Lung (tissue), 12 donors: Measurements from ENCODE around the gene ACSL5. TPM values are rescaled to one million over a fixed set of nuclear protein-coding genes. Genes with fewer than 3 reads are reported as not detected.

ENCODE experiments used
- ATAC-seq: fragments of 200-7000 bp; cut with Tn5 transposase; one replicate; pipeline ENCODE4 v1.9.1; 2020; ENCODE audit warnings: moderate number of reproducible peaks; ENCODE audit not compliant: insufficient read depth, low FRiP score
- DNase-seq, 3 donors: peaks; one replicate each; pipeline ENCODE4 v3.0.0-alpha.2; 2013 to 2017
- H3K27ac ChIP-seq, 2 donors: one replicate each; pipeline ENCODE4 v1.5.1; 2013; ENCODE audit warnings: mild to moderate bottlenecking in 2 of 2, moderate library complexity in 2 of 2, control low read depth in 1 of 2, inconsistent platforms in 1 of 2, low read depth in 1 of 2, low read length in 1 of 2
- H3K27me3 ChIP-seq, 3 donors: one replicate each; pipeline ENCODE4 v1.5.1; 2013; ENCODE audit warnings: low read length in 2 of 3; ENCODE audit not compliant: control insufficient read depth in 3 of 3, insufficient read depth in 3 of 3
- H3K36me3 ChIP-seq, 4 donors: one replicate each; pipeline ENCODE4 v1.5.1; 2013; ENCODE audit warnings: low read length in 4 of 4, mild to moderate bottlenecking in 1 of 4, moderate library complexity in 1 of 4; ENCODE audit not compliant: control insufficient read depth in 4 of 4, insufficient read depth in 4 of 4
- H3K4me1 ChIP-seq, 5 donors: one replicate each; pipeline ENCODE4 v1.5.1; 2013; ENCODE audit warnings: low read length in 5 of 5, mild to moderate bottlenecking in 2 of 5, moderate library complexity in 1 of 5; ENCODE audit not compliant: control insufficient read depth in 5 of 5, insufficient read depth in 5 of 5
- H3K4me3 ChIP-seq: one replicate; pipeline ENCODE4 v1.5.1; 2013; ENCODE audit warnings: mild to moderate bottlenecking, control low read depth, moderate library complexity
- H3K9ac ChIP-seq, 2 donors: one replicate each; pipeline ENCODE4 v1.5.1; 2013; ENCODE audit warnings: low read length in 2 of 2, control low read depth in 1 of 2; ENCODE audit not compliant: insufficient read depth in 1 of 2
- H3K9me3 ChIP-seq, 4 donors: one replicate each; pipeline ENCODE4 v1.5.1; 2013; ENCODE audit warnings: low read length in 3 of 4, mild to moderate bottlenecking in 1 of 4, moderate library complexity in 1 of 4; ENCODE audit not compliant: control insufficient read depth in 4 of 4, insufficient read depth in 3 of 4
- WGBS, 2 donors: extraction: QIAGEN DNeasy Blood & Tissue Kit; methylation state at CpG; one replicate each; pipeline ENCODE4 v1.1.7; 2013; 5-methylcytosine and 5-hydroxymethylcytosine counted together
- polyA plus RNA-seq, 2 donors: library from polyadenylated mRNA; stranded (reverse); fragments of 200-250 nt; gene quantifications; one replicate each; pipeline ENCODE4 v1.2.1, GENCODE V29; 2013
- total RNA-seq, 2 donors: library from RNA; depleted of rRNA in 1 of 2; stranded (reverse); fragments of >200 nt in 1 of 2; gene quantifications; one replicate each; pipeline ENCODE4 v1.2.1, GENCODE V29; 2014 to 2021
- TF ChIP-seq, protein P1 (sequence below): IDR thresholded peaks from 2 replicates; pipeline ENCODE4 v1.5.1; 2012; ENCODE audit warnings: mild to moderate bottlenecking; ENCODE audit errors: control extremely low read depth, extremely low read depth
- donor health status: control.
- donor health status: control.
- donor health status: Bipolar disorder and iron deficiency.
- donor health status: healthy.
- donor health status: DM: yes; HTN: yes; CAD: no.

The ACSL5 gene
- total and polyA plus RNA-seq, 4 donors = 46.1 to 71.0 (median 62.3) TPM

DNA sequence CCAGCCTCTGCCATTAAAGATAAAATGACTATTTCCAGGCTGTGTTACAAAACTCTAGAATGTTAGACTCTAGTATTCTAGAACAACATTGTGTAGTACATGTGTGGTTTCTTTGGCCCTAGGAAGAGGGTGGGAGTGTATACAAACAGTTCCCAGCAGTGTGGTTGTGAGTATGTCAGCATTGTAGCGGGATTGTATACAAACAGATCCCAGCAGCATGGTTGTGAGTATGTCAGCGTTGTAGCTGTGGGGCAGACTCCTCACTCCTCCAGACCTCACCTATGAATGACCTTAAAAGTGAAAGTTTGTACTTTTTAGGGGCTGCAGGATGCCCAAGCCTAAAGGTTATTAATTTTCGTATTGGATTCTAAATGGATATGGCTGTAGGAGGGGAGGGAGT, 6.9 kb upstream of the ACSL5 start:
- 71 to 83% methylated on average over 3 of the region's 3 CpGs for WGBS, 2 donors
- Histone ChIP-seq H3K9ac (no peak overlapping the region), H3K4me3 (no peak overlapping the region), H3K4me1 (peaks cover 0 to 15% (median 8%) of the 10 kb centered on the region in 5 donors), H3K27me3 (no peaks in the 10 kb centered on the region), H3K9me3 (peaks cover 0 to 2% (median 0%) of the 10 kb centered on the region in 4 donors), H3K27ac (no peak overlapping the region), H3K36me3 (no peaks in the 10 kb centered on the region)
- TF ChIP-seq, protein P1, sequence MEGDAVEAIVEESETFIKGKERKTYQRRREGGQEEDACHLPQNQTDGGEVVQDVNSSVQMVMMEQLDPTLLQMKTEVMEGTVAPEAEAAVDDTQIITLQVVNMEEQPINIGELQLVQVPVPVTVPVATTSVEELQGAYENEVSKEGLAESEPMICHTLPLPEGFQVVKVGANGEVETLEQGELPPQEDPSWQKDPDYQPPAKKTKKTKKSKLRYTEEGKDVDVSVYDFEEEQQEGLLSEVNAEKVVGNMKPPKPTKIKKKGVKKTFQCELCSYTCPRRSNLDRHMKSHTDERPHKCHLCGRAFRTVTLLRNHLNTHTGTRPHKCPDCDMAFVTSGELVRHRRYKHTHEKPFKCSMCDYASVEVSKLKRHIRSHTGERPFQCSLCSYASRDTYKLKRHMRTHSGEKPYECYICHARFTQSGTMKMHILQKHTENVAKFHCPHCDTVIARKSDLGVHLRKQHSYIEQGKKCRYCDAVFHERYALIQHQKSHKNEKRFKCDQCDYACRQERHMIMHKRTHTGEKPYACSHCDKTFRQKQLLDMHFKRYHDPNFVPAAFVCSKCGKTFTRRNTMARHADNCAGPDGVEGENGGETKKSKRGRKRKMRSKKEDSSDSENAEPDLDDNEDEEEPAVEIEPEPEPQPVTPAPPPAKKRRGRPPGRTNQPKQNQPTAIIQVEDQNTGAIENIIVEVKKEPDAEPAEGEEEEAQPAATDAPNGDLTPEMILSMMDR = no peak
- ATAC-seq (no peak), DNase-seq (no peak)

DNA sequence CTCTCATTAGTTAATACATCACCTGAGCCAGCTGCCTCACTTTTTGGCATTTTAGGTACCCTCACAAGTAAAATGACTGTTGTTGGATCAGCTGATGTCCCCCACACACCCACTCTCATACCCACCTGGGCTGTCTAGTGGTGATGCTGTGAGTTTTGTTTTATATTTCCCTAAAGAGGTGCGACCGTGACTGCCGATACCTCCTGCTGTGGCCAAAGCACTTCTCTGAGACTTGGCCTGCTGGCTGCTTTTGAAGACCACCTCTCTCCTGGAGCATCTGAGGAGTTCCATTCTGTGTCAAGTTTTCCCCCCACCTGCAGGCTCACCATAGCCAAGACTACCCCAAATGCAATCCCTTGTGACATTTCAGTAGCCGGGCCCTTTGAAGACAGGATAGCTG, 6.4 kb upstream of the ACSL5 start:
- H3K9ac ChIP-seq = no peak overlapping the region
- H3K4me3 ChIP-seq = no peak overlapping the region
- no peak for ATAC-seq
- no peaks in the 10 kb centered on the region for H3K36me3 ChIP-seq
- DNase-seq = no peak
- peaks cover 0 to 2% (median 0%) of the 10 kb centered on the region in 4 donors for H3K9me3 ChIP-seq
- peaks cover 0 to 14% (median 3%) of the 10 kb centered on the region in 5 donors for H3K4me1 ChIP-seq
- TF ChIP-seq, protein P1 = no peak
- H3K27ac ChIP-seq = no peak overlapping the region
- no peaks in the 10 kb centered on the region for H3K27me3 ChIP-seq
- 95 to 100% methylated on average over 4 of the region's 4 CpGs for whole genome bisulfite sequencing, 2 donors

DNA sequence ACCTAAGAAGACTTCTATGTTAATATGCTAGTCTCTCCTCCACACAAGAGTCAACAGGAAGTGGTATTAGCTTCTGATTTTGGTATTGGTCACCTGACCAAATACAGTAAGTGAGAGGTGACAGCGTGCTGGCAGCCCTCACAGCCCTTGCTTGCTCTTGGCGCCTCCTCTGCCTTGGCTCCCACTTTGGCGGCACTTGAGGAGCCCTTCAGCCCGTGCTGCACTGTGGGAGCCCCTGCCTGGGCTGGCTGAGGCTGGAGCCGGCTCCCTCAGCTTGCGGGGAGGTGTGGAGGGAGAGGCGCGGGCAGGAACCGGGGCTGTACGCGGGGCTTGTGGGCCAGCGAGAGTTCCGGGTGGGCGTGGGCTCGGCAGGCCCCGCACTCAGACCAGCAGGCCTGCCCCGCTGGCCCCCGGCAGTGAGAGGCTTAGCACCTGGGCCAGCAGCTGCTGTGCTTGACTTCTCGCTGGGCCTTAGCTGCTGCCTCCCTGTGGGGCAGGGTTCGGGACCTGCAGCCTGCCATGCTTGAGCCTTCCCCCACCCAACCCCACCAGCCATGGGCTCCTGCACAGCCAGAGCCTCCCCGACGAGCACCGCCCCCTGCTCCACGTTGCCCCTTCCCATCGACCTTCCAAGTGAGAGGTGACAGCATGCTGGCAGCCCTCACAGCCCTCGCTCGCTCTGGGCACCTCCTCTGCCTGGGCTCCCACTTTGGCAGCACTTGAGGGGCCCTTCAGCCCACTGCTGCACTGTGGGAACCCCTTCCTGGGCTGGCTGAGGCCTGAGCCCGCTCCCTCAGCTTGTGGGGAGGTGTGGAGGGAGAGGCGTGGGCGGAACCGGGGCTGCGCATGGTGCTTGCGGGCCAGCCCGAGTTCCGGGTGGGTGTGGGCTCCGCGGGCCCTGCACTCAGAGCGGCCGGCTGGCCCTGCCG, 4.2 kb upstream of the ACSL5 start:
- H3K4me1 ChIP-seq = peaks cover 0 to 6% (median 0%) of the 10 kb centered on the region in 5 donors
- WGBS, 2 donors = 73 to 86% methylated on average over 33 to 40 of the region's 40 CpGs
- no peaks in the 10 kb centered on the region for H3K36me3 ChIP-seq
- ATAC-seq (peak; percentile 58), DNase-seq (no peak)
- TF ChIP-seq, protein P1 = no peak
- H3K4me3 ChIP-seq = no peak overlapping the region
- no peak overlapping the region for H3K9ac ChIP-seq
- no peaks in the 10 kb centered on the region for H3K27me3 ChIP-seq
- peak overlapping the region in 1 of 2 donors; percentile 68 for H3K27ac ChIP-seq
- H3K9me3 ChIP-seq = no peaks in the 10 kb centered on the region
